Endodermal cell (in vitro differentiated cells): ENCODE measurements around the gene OR13J1. TPM values are rescaled to one million over a fixed set of nuclear protein-coding genes. Genes with fewer than 3 reads are reported as not detected.

Source experiments
- DNase-seq: peaks from one replicate; pipeline ENCODE4 v3.0.0-alpha.2; 2017
- H3K27ac ChIP-seq: 2 replicates; pipeline ENCODE4 v1.5.1; 2013; ENCODE audit warnings: mild to moderate bottlenecking, low read depth, low read length, moderate library complexity
- H3K27me3 ChIP-seq: 2 replicates; pipeline ENCODE4 v1.6.1; 2013; ENCODE audit warnings: mild to moderate bottlenecking, low read length, moderate library complexity; ENCODE audit not compliant: insufficient read depth, control insufficient read depth, poor library complexity, severe bottlenecking
- H3K36me3 ChIP-seq: 2 replicates; pipeline ENCODE4 v1.7.0; 2013; ENCODE audit warnings: mild to moderate bottlenecking, low read length, moderate library complexity; ENCODE audit not compliant: control insufficient read depth, insufficient read depth
- H3K4me1 ChIP-seq: one replicate; pipeline ENCODE4 v1.7.0; 2013; ENCODE audit warnings: low read length; ENCODE audit not compliant: control insufficient read depth, insufficient read depth
- H3K4me3 ChIP-seq: 2 replicates; pipeline ENCODE4 v1.5.1; 2013; ENCODE audit warnings: mild to moderate bottlenecking, low read length, moderate library complexity
- H3K9ac ChIP-seq: 2 replicates; pipeline ENCODE4 v1.6.1; 2013; ENCODE audit warnings: mild to moderate bottlenecking, low read length, moderate library complexity; ENCODE audit not compliant: poor library complexity, severe bottlenecking; ENCODE audit errors: extremely low read depth
- H3K9me3 ChIP-seq: 2 replicates; pipeline ENCODE4 v1.6.1; 2013; ENCODE audit warnings: mild to moderate bottlenecking, low read length, moderate library complexity; ENCODE audit not compliant: control insufficient read depth
- H3K27ac Mint-ChIP-seq: 2 replicates; pipeline ENCODE4 v1.8.0; 2020; ENCODE audit warnings: mixed read lengths
- H3K27me3 Mint-ChIP-seq: 2 replicates; pipeline ENCODE4 v1.8.0; 2021; ENCODE audit warnings: mild to moderate bottlenecking, mixed read lengths; ENCODE audit not compliant: insufficient read depth
- H3K36me3 Mint-ChIP-seq: 2 replicates; pipeline ENCODE4 v1.8.0; 2020; ENCODE audit warnings: low read depth, mixed read lengths
- H3K4me1 Mint-ChIP-seq: 2 replicates; pipeline ENCODE4 v1.8.0; 2020; ENCODE audit warnings: mixed read lengths
- H3K4me3 Mint-ChIP-seq: 2 replicates; pipeline ENCODE4 v1.8.0; 2020; ENCODE audit warnings: mild to moderate bottlenecking, moderate library complexity, mixed read lengths
- H3K9me3 Mint-ChIP-seq: 2 replicates; pipeline ENCODE4 v1.8.0; 2020; ENCODE audit warnings: mild to moderate bottlenecking, mixed read lengths
- WGBS, 2 experiments: methylation state at CpG; one replicate each; pipeline versions ENCODE4 v1.1.5 to v1.1.7; 2013; ENCODE audit warnings: missing lambda C conversion rate in 2 of 2, mixed read lengths in 1 of 2; ENCODE audit not compliant: insufficient coverage in 1 of 2, insufficient read length in 1 of 2; 5-methylcytosine and 5-hydroxymethylcytosine counted together
- total RNA-seq, 2 donors: library from RNA; stranded (reverse); fragmentation: NEBNext Ultra II Directional in 1 of 2; extraction: Animal tissue kit (Norgen Biotek cat#: 25700) in 1 of 2; gene quantifications; 2 replicates in 1 of 2; 3 replicates in 1 of 2; pipeline ENCODE4 v1.2.1, GENCODE V29; 2021
- TF ChIP-seq, protein P1 (sequence below): fragments of 200-600 bp; sonication (generic); conservative IDR thresholded peaks from 2 replicates; pipeline ENCODE4 v1.5.0; 2021; ENCODE audit warnings: antibody characterized with exemption, mild to moderate bottlenecking

Gene OR13J1
- total RNA-seq, 2 donors from 2014 or later = not detected

DNA sequence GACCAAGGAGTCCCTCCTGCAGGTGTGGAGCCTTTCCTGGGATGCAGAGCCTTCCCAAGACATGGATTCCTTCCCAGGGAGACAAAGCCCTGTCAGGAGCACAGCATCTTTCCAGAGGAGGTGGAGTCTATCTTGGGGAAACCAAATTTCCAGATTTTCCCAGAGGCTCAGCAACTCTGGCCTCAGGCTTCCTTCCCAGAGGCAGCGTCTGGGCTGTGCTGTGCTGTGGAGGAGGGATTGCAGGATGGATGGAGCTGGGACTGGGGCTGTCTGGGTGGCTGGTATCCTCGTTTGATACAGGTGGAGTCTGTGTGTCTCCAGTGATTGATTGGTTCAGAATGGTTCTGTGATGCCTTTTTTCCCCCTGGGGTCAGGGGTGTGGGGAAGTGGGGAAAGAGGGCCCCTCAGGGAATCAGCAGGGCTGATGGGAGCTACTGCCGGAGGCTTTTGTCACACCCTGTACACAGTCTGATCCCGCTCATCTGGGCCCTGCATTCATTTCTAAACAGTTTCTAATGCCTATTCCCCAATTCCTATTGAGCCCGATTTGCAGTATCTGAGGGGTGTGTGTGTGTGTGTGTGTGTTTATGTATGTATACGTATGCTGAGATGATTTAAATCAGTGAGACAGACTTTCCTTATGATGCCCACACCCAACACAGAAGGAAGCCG, 16.0 kb downstream of the OR13J1 start:
- Mint-ChIP-seq H3K27ac (no peak overlapping the region), H3K4me1 (peaks cover 3% of the 10 kb centered on the region), H3K4me3 (no peak overlapping the region), H3K36me3 (no peaks in the 10 kb centered on the region), H3K9me3 (no peaks in the 10 kb centered on the region), H3K27me3 (peaks cover 7% of the 10 kb centered on the region)
- no peaks in the 10 kb centered on the region for H3K36me3 ChIP-seq
- 87 to 100% methylated on average over 2 to 7 of the region's 7 CpGs for WGBS, 2 experiments
- no peak overlapping the region for H3K9ac ChIP-seq
- H3K4me3 ChIP-seq = no peak overlapping the region
- H3K9me3 ChIP-seq = no peaks in the 10 kb centered on the region
- DNase-seq = peak; percentile 26
- no peaks in the 10 kb centered on the region for H3K4me1 ChIP-seq
- no peaks in the 10 kb centered on the region for H3K27me3 ChIP-seq
- TF ChIP-seq, protein P1, sequence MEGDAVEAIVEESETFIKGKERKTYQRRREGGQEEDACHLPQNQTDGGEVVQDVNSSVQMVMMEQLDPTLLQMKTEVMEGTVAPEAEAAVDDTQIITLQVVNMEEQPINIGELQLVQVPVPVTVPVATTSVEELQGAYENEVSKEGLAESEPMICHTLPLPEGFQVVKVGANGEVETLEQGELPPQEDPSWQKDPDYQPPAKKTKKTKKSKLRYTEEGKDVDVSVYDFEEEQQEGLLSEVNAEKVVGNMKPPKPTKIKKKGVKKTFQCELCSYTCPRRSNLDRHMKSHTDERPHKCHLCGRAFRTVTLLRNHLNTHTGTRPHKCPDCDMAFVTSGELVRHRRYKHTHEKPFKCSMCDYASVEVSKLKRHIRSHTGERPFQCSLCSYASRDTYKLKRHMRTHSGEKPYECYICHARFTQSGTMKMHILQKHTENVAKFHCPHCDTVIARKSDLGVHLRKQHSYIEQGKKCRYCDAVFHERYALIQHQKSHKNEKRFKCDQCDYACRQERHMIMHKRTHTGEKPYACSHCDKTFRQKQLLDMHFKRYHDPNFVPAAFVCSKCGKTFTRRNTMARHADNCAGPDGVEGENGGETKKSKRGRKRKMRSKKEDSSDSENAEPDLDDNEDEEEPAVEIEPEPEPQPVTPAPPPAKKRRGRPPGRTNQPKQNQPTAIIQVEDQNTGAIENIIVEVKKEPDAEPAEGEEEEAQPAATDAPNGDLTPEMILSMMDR = no peak
- H3K27ac ChIP-seq = no peak overlapping the region

DNA sequence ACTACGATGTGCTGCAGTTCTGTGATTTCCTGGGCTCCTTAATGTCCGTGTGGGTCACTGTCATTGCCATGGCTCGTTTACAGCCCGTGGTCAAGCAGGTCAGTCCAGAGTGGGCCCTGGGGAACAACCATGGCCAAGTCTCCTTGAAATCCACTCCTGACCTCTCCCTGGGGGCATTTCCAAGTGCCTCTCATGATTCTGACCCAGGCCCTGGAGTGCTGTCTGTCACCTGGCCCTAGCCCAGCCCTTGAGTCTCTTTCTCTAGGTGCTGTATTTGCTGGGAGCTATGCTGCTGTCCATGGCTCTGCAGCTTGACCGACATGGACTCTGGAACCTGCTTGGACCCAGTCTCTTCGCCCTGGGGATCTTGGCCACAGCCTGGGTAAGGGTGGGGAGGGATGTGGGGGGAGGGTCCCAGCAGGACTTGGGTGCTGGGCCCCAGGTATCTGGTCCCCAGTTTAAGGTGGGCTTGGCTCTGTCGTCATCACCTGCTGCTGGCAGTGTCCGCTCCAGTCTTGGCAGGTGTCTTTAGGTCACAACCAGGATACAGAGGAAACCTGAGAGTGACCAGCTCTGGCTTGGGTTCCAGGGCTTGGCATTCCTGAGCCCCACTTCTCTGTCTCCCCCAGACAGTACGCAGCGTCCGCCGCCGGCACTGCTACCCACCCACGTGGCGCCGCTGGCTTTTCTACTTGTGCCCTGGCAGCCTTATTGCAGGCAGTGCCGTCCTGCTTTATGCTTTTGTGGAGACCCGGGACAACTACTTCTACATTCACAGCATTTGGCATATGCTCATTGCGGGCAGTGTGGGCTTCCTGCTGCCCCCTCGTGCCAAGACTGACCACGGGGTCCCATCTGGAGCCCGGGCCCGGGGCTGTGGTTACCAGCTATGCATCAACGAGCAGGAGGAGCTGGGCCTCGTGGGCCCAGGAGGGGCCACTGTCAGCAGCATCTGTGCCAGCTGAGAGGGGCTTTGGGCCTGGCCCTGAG, 17.0 kb downstream of the OR13J1 start:
- Histone ChIP-seq H3K4me3 (no peak overlapping the region), H3K9me3 (no peaks in the 10 kb centered on the region), H3K9ac (no peak overlapping the region), H3K4me1 (no peaks in the 10 kb centered on the region), H3K27me3 (peaks cover 3% of the 10 kb centered on the region), H3K36me3 (no peaks in the 10 kb centered on the region), H3K27ac (no peak overlapping the region)
- H3K36me3 Mint-ChIP-seq = no peaks in the 10 kb centered on the region
- no peak overlapping the region for H3K27ac Mint-ChIP-seq
- TF ChIP-seq, protein P1 = no peak
- no peaks in the 10 kb centered on the region for H3K9me3 Mint-ChIP-seq
- H3K4me3 Mint-ChIP-seq = no peak overlapping the region
- 94 to 100% methylated on average over 7 to 25 of the region's 25 CpGs for WGBS, 2 experiments
- peak; percentile 30 for DNase-seq
- no peaks in the 10 kb centered on the region for H3K4me1 Mint-ChIP-seq
- H3K27me3 Mint-ChIP-seq = peaks cover 4% of the 10 kb centered on the region

DNA sequence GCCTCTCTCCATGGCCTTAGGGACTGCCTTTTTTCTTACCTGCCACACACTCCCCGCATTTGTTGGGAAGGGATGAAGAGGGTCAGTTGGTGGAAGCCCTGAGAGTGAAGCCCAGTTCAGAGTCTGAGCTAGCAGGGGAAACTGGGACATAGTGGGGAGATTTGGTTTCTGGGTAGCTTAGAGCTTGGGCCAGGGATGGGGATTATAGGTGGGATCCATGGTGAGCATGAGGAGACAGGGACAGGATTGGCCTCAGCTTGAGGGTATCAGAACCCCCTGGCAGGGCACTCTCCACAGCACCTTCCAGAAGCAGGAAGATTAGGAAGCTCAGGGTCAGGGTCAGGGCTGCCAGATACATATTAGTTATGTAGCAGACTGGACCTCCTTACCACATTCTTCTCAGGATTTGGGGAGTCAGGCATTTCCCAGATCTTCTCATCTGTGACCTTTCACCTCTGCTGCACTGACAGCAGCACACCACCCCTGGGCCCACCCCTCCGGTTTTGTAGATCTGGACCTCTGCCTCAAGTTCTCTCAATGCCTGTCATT, 17.9 kb downstream of the OR13J1 start:
- Mint-ChIP-seq H3K4me1 (no peaks in the 10 kb centered on the region), H3K9me3 (no peaks in the 10 kb centered on the region), H3K27me3 (peaks cover 9% of the 10 kb centered on the region), H3K36me3 (peaks cover 6% of the 10 kb centered on the region), H3K4me3 (no peak overlapping the region), H3K27ac (no peak overlapping the region)
- H3K27me3 ChIP-seq = peaks cover 11% of the 10 kb centered on the region
- DNase-seq = peak; percentile 17
- 75 to 98% methylated on average over 1 to 2 of the region's 2 CpGs for WGBS, 2 experiments
- peaks cover under 1% of the 10 kb centered on the region for H3K36me3 ChIP-seq
- TF ChIP-seq, protein P1 = no peak
- H3K9ac ChIP-seq = no peak overlapping the region
- no peaks in the 10 kb centered on the region for H3K4me1 ChIP-seq
- H3K4me3 ChIP-seq = no peak overlapping the region
- H3K27ac ChIP-seq = no peak overlapping the region
- no peaks in the 10 kb centered on the region for H3K9me3 ChIP-seq
